SK-N-SH (cell line): ENCODE results near the gene PSAP. TPM values are rescaled to one million over a fixed set of nuclear protein-coding genes. Genes with fewer than 3 reads are reported as not detected.

Experiments
- CTCF ChIA-PET: fragments of 300-600, 350-600 bp; formaldehyde crosslinking; extraction: SDS; loops from one replicate; lab custom pipeline; 2021; lab: Yijun Ruan, JAX
- POLR2A ChIA-PET: fragments of 350-600 bp; sonication (Branson Sonifier 250); formaldehyde crosslinking; extraction: SDS; loops from one replicate; lab custom pipeline; 2020; ENCODE audit warnings: antibody characterized with exemption, inconsistent platforms; lab: Yijun Ruan, JAX
- DNase-seq: peaks from one replicate; pipeline ENCODE4 v3.0.0; 2012
- H2AFZ ChIP-seq: fragments of 200-600 bp; sonication (generic); 2 replicates; pipeline ENCODE4 v1.8.1; 2016; ENCODE audit warnings: antibody characterized with exemption, mild to moderate bottlenecking, low read depth
- H3F3A ChIP-seq: fragments of 200-600 bp; sonication (generic); replicated peaks from 2 replicates; pipeline ENCODE3; 2016; ENCODE audit warnings: antibody characterized with exemption, mild to moderate bottlenecking; ENCODE audit not compliant: insufficient read depth
- H3K27ac ChIP-seq, 2 experiments: fragments of 200-500 bp in 1 of 2; fragments of 200-600 bp in 1 of 2; sonication (Bioruptor generic) in 1 of 2; sonication (generic), shearing (Covaris generic) in 1 of 2; 2 replicates each; pipeline versions ENCODE4 v1.5.1 to v1.6.1; 2014 to 2016; ENCODE audit warnings: low read depth in 2 of 2, inconsistent platforms in 1 of 2, low read length in 1 of 2, mild to moderate bottlenecking in 1 of 2, mixed read lengths in 1 of 2
- H3K27me3 ChIP-seq: fragments of 200-600 bp; sonication (generic), shearing (Covaris generic); 2 replicates; pipeline ENCODE4 v1.6.1; 2016; ENCODE audit warnings: mixed run types; ENCODE audit not compliant: insufficient read depth
- H3K36me3 ChIP-seq, 2 experiments: fragments of 200-500 bp in 1 of 2; fragments of 200-600 bp in 1 of 2; sonication (Bioruptor generic) in 1 of 2; sonication (generic) in 1 of 2; replicated peaks in 1 of 2; 2 replicates each; pipeline versions ENCODE3 to v1.5.1; 2014 to 2016; ENCODE audit warnings: low read length in 1 of 2, mild to moderate bottlenecking in 1 of 2; ENCODE audit not compliant: insufficient read depth in 2 of 2, control insufficient read depth in 1 of 2
- H3K4me1 ChIP-seq, 2 experiments: fragments of 200-500 bp in 1 of 2; fragments of 200-600 bp in 1 of 2; sonication (Bioruptor generic) in 1 of 2; sonication (generic), shearing (Covaris generic) in 1 of 2; 2 replicates each; pipeline versions ENCODE4 v1.5.1 to v1.6.1; 2014 to 2016; ENCODE audit warnings: low read depth in 1 of 2, low read length in 1 of 2, mixed run types in 1 of 2; ENCODE audit not compliant: insufficient read depth in 2 of 2, control insufficient read depth in 1 of 2
- H3K4me2 ChIP-seq: fragments of 200-600 bp; sonication (generic), shearing (Covaris generic); 2 replicates; pipeline ENCODE4 v1.6.1; 2017; ENCODE audit warnings: mixed run types
- H3K4me3 ChIP-seq, 2 experiments: fragments of 200-500 bp in 1 of 2; fragments of 200-600 bp in 1 of 2; sonication (Bioruptor generic) in 1 of 2; sonication (generic), shearing (Covaris generic) in 1 of 2; 2 replicates each; pipeline versions ENCODE4 v1.5.1 to v1.8.1; 2014 to 2016; ENCODE audit warnings: low read depth in 2 of 2, inconsistent platforms in 1 of 2, low read length in 1 of 2, mild to moderate bottlenecking in 1 of 2, mixed read lengths in 1 of 2, moderate library complexity in 1 of 2
- H3K79me2 ChIP-seq: fragments of 200-600 bp; sonication (generic); 2 replicates; pipeline ENCODE4 v1.8.1; 2017; ENCODE audit warnings: mild to moderate bottlenecking; ENCODE audit not compliant: insufficient read depth
- H3K9ac ChIP-seq: fragments of 200-600 bp; sonication (generic); 2 replicates; pipeline ENCODE4 v1.6.1; 2017; ENCODE audit warnings: mixed run types
- H3K9me2 ChIP-seq: fragments of 200-600 bp; sonication (generic); 2 replicates; pipeline ENCODE4 v1.6.1; 2017; ENCODE audit warnings: mixed run types
- H3K9me3 ChIP-seq: fragments of 200-600 bp; sonication (generic); 2 replicates; pipeline ENCODE4 v1.6.1; 2017; ENCODE audit warnings: mixed run types, mild to moderate bottlenecking, moderate library complexity
- H4K20me1 ChIP-seq: fragments of 200-600 bp; sonication (generic); 2 replicates; pipeline ENCODE4 v1.6.1; 2017; ENCODE audit warnings: mild to moderate bottlenecking, mixed run types; ENCODE audit not compliant: insufficient read depth
- EZH2phosphoT487 ChIP-seq: fragments of 200-600 bp; sonication (generic); IDR thresholded peaks from 2 replicates; pipeline ENCODE4 v1.6.1; 2017; ENCODE audit warnings: low read depth, mixed run types, mild to moderate bottlenecking, antibody characterized with exemption, moderate library complexity, borderline replicate concordance
- FOSL2 ChIP-seq: IDR thresholded peaks from 2 replicates; pipeline ENCODE4 v1.4.0; 2012; ENCODE audit warnings: low read depth, mild to moderate bottlenecking, moderate library complexity, borderline replicate concordance
- FOXJ3 ChIP-seq: sonication (generic); formaldehyde crosslinking; IDR thresholded peaks from 2 replicates; pipeline ENCODE4 v1.5.1; 2020; ENCODE audit warnings: mild to moderate bottlenecking, missing genetic modification reagents
- FOXM1 ChIP-seq: IDR thresholded peaks from 2 replicates; pipeline ENCODE4 v1.4.0; 2012; ENCODE audit warnings: low read depth, mild to moderate bottlenecking
- GABPA ChIP-seq: IDR thresholded peaks from 2 replicates; pipeline ENCODE4 v1.4.0; 2012; ENCODE audit warnings: low read depth, mild to moderate bottlenecking
- GATA2 ChIP-seq: sonication (generic); formaldehyde crosslinking; IDR thresholded peaks from 2 replicates; pipeline ENCODE4 v1.5.0; 2020; ENCODE audit warnings: mild to moderate bottlenecking, missing genetic modification reagents
- IRF3 ChIP-seq: fragments of 150-350 bp; IDR thresholded peaks from 2 replicates; pipeline ENCODE4 v1.6.1; 2016; ENCODE audit warnings: mild to moderate bottlenecking, low read depth, low read length
- MXI1 ChIP-seq: IDR thresholded peaks from 2 replicates; pipeline ENCODE4 v1.6.1; 2012; ENCODE audit warnings: mild to moderate bottlenecking, low read depth, low read length, improper control_type of control experiment
- NRF1 ChIP-seq: IDR thresholded peaks from 2 replicates; pipeline ENCODE4 v1.6.1; 2012; ENCODE audit warnings: low read depth, mild to moderate bottlenecking, low read length
- POLR2AphosphoS5 ChIP-seq: IDR thresholded peaks from 2 replicates; pipeline ENCODE4 v1.6.1; 2012; ENCODE audit warnings: low read depth, low read length
- USF1 ChIP-seq: IDR thresholded peaks from 2 replicates; pipeline ENCODE4 v1.4.0; 2012; ENCODE audit warnings: low read depth, borderline replicate concordance
- USF2 ChIP-seq: fragments of 150-350 bp; IDR thresholded peaks from 2 replicates; pipeline ENCODE4 v1.6.1; 2017; ENCODE audit warnings: antibody characterized with exemption, low read length, low read depth, borderline replicate concordance
- ZBTB33 ChIP-seq: IDR thresholded peaks from 2 replicates; pipeline ENCODE4 v1.4.0; 2012; ENCODE audit warnings: low read depth, borderline replicate concordance
- WGBS: methylation state at CpG from one replicate; pipeline ENCODE4 v1.1.6; 2017; ENCODE audit warnings: low lambda C conversion rate; 5-methylcytosine and 5-hydroxymethylcytosine counted together
- polyA plus RNA-seq, 3 experiments: library from polyadenylated mRNA; depleted of rRNA; stranded (reverse); fragments of >200 nt; gene quantifications; 2 replicates each; pipeline ENCODE4 v1.2.3, GENCODE V29; 2012

PSAP gene
- polyA plus RNA-seq, 1 of the 3 experiments (the other 2 are of a cell fraction) = 1,647 TPM

- WGBS = 97% methylated on average over 7 of the region's 8 CpGs
- no peak for DNase-seq
- peaks cover 75% of the 10 kb centered on the region for H3K79me2 ChIP-seq
- peaks cover 30 to 34% of the 10 kb centered on the region in 2 experiments for H3K4me1 ChIP-seq
- H3F3A ChIP-seq = peaks cover 3% of the 10 kb centered on the region
- H3K27me3 ChIP-seq = no peaks in the 10 kb centered on the region
- ChIA-PET POLR2A (no interaction called here), CTCF (interaction anchor here (1.1 to 6.4 kb wide), 4 partner anchors 9 to 62 kb away, joined by 3 to 65 read pairs (median 4); partner anchors contain the start of gene VSIR)
- H2AFZ ChIP-seq = no peak overlapping the region
- H3K36me3 ChIP-seq = peaks cover 36 to 41% of the 10 kb centered on the region in 2 experiments
- no peak overlapping the region for H3K4me2 ChIP-seq
- H4K20me1 ChIP-seq = peaks cover 74% of the 10 kb centered on the region
- 0 out of 2 replicates have a peak, but pooled peaks have one; percentile 14 for TF ChIP-seq FOXJ3 (CRISPR knock-in tag)
- no peak for TF ChIP-seq GABPA
- H3K4me3 ChIP-seq = no peak overlapping the region
- H3K9me3 ChIP-seq = no peaks in the 10 kb centered on the region
- H3K9ac ChIP-seq = no peak overlapping the region
- no peak overlapping the region; a peak in 1 of 4 replicates for H3K27ac ChIP-seq
- no peaks in the 10 kb centered on the region for H3K9me2 ChIP-seq
Observed at GRCh38 chr10:71833451-71834342, 17.4 kb downstream of the PSAP start.

GRCh38 chr10:71832967-71833366, 18.1 kb downstream of the PSAP start:
- POLR2A ChIA-PET = no interaction called here
- CTCF ChIA-PET = no interaction called here
- WGBS = 95% methylated on average over 5 of the region's 5 CpGs

More at GRCh38 chr10:71832967-71833366, 18.1 kb downstream of the PSAP start:
- H3K4me1 ChIP-seq = peaks cover 25 to 28% of the 10 kb centered on the region in 2 experiments; a peak in 3 of 4 replicates
- H3K9me3 ChIP-seq = no peaks in the 10 kb centered on the region
- no peaks in the 10 kb centered on the region for H3K27me3 ChIP-seq
- H3K4me3 ChIP-seq = no peak overlapping the region
- no peak overlapping the region for H3K9ac ChIP-seq
- no peak overlapping the region for H2AFZ ChIP-seq
- no peaks in the 10 kb centered on the region for H3K9me2 ChIP-seq
- peaks cover 68% of the 10 kb centered on the region for H3K79me2 ChIP-seq
- H3K27ac ChIP-seq = no peak overlapping the region
- peaks cover 3% of the 10 kb centered on the region for H3F3A ChIP-seq
- no peak for TF ChIP-seq ZBTB33
- no peak for TF ChIP-seq MXI1
- TF ChIP-seq EZH2phosphoT487 = no peak
- no peak for TF ChIP-seq FOSL2
- TF ChIP-seq FOXJ3 (CRISPR knock-in tag) = no peak
- TF ChIP-seq NRF1 = no peak
- TF ChIP-seq GABPA = no peak
- no peak for TF ChIP-seq GATA2 (CRISPR knock-in tag)
- TF ChIP-seq FOXM1 = no peak
- no peak for TF ChIP-seq USF1
- TF ChIP-seq POLR2AphosphoS5 = no peak
- TF ChIP-seq USF2 = no peak
- no peak for TF ChIP-seq IRF3
- no peak for DNase-seq
- peaks cover 43 to 47% of the 10 kb centered on the region in 2 experiments for H3K36me3 ChIP-seq
- no peak overlapping the region for H3K4me2 ChIP-seq
- peaks cover 66% of the 10 kb centered on the region for H4K20me1 ChIP-seq
